ENCODE data around the gene BLNK. TPM values are rescaled to one million over a fixed set of nuclear protein-coding genes. Genes with fewer than 3 reads are reported as not detected.

BLNK gene
- total RNA-seq, 1 donor from 2014 or later: 13.1 TPM

DNA sequence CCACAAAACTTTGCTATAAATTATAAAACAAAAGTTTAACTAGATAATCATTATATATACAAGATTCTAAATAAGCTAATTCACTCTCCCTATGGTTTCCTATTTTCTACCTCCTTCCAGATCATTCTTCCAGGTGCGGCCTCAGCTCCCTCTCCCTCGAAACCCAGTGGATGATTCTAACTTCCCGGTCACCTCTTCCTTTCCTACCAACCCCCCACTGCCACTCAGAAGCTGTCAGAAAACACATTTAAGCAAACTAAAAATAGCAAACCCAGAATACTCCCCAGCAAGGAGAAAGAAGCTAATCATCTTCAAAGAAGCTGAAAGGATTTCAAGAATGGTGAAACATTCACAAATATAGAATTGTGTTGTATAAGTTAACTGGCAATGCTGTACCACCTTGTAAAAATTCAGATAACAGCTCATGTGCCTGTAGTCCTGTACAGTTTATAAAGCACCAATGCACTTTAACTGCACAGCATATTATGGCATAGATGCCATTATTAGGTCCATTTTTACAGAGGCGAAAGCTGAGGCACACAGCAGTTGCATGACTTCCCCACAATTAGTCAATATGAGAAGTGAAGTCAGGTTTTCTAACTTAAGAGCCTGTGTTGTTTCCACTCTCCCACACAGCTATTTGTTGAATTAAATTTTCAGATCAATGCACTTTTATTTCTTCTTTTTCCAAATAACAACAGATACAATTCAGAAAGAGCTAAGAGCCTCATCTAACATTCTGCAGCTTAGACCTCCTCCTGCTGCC, 19.2 kb upstream of the BLNK start:
- DNase-seq (ENCODE audit: low spot score) (no peak), ATAC-seq (no peak)
- intact Hi-C loops (cut with DNase I): no loop called here

DNA sequence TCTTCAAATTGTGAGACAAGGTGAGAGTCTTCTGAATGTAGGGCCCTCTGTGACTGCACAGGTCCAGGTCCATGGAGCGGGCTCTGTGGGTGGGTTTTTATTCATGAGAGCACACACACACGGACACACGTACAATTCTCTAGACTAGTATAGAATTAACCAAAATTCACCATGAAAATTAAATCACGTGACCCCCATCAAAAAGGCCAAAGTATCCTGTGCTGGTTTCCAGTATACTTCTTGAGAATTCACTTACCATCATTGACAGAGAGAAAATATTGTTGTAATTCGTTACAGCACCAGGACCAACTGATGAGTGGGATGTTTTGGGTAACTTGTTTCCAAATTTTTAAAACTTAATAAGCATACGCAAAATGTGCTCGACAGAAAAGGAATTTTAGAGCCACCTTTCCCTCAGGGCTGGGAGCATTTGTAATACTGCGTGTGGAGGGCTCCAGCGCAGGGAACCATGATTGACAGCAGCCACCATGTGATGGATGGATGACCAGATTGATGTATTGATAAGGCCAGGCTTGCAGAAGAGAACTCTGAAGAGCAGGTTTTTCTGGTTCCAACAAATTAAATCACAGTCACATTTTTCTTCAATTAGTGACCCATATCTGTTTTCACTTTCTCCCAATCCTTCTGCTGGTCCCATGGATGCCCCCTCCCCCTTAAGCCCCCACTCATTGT, 18.0 kb upstream of the BLNK start:
- DNase-seq (ENCODE audit: low spot score) (no peak), ATAC-seq (no peak)
- intact Hi-C loops (cut with DNase I): no loop called here

DNA sequence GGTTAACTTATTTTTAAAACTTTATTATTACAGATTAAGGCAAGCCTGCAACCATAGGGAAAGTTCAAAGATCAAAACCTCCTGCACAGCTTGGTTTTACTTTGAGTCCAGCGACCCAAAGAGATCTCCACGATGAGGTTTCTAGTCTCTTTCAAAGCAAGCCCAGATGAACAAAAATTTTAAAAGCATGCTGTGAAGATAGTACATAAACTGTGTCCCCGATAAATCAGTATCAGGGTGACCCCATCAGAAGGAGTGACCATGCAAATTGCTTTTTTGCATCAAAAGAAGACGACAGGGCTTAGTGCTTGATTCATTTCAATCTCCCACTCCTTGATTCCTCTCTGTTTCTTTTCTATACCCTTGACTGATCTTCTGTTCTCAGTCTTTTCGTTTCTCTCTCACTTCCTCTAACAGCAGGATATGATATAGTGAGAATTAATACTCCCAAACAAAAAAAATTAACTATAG, 16.8 kb upstream of the BLNK start:
- no peak for ATAC-seq
- intact Hi-C loops (cut with DNase I): no loop called here

DNA sequence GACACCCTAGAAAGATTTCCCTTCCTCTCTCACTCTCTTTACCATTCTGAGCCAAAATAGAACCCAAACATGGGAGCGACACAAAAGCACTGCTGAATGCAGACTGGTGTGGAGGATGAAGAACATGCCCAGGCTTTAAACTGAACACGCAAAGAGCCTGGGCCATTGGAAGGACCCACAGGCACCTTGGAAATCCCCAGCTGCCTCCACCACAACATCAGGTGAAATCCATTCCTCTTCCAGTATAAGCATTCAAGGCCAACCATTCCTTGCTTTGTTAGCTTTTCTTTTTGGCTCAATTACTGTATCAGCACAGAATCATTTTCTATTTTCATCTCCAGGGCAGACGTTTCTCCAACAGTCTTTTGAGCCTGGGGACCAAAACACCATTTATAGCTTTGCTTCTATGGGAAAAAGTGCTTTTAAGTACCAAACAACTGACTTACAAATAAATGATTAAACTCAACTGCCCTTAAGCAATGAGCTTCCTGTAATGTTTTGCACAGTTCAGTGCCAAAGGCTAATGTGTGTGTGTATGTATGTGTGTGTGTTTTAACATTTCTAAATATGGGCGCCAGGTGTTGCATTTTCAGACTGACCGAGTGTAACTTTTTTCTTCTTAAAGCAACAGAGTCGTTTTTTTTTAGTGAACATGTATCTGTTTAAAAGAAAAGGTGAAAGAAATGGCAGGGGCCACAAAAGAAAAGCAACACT, 16.2 kb upstream of the BLNK start:
- DNase-seq (ENCODE audit: low spot score): no peak
- ATAC-seq: no peak
- intact Hi-C loops (cut with DNase I): no loop called here

More for the DNA sequence above, 16.8 kb upstream of the BLNK start:
- DNase-seq (ENCODE audit: low spot score): no peak

DNA sequence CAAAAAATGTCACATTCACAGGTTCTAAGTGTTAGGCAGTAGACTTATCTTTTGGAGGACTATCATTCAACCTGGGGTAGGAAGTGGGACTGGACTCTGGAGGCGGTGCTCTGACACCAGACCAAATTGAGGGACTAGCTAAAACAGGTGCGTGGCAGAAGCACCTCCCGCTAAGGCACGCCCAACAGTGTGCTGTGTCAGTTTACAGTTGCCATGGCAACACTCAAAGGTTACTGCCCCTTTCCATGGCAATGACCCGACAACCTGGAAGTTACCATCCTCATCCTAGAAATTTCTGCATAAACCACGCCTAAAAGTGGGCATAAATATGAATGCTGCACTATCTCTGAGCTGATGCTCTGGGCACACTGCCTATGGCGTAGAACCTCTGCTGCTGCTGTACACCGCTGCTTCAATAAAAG, 14.0 kb upstream of the BLNK start:
- intact Hi-C loops (cut with DNase I): no loop called here
- no peak for DNase-seq (ENCODE audit: low spot score)
- no peak for ATAC-seq

DNA sequence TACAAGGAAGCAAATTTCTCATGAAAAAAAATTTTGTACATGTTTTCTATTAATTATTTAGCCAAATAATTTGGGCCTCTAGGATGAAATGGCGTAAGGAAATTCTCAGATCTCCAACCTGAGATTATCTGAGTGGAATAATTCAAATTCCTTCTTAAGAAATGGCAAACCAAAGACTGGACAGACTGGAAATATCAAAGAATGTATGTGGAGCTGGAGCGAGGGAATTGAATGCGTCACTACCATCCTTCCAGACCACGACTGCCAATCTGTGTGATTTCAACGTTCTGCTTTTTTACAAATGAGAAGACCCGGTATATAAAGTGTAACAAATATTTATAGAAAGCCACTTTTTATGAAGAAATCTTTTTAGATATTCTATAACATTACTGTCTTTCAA, 12.4 kb upstream of the BLNK start:
- ATAC-seq (no peak), DNase-seq (ENCODE audit: low spot score) (no peak)
- intact Hi-C loops (cut with DNase I): no loop called here

DNA sequence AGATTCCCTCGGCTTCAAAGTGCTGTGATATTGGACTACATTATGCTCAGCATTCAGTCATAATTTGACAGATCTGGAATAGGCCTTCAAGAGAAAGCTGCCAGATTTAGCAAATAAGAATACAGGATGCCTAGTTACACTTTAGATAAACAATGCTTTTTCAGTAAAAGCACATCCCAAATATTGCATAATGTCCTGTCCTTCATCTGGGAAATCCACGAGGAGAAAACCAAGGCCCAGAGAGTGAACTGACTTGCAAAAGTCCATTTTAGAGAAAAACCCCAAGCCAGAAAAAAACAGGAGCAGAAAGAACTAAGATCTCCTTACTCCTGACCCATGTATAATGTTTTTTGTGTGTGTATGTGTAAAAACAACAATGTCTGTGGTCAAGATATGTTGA, 12.0 kb upstream of the BLNK start:
- intact Hi-C loops (cut with DNase I): no loop called here
- ATAC-seq (no peak), DNase-seq (ENCODE audit: low spot score) (no peak)

DNA sequence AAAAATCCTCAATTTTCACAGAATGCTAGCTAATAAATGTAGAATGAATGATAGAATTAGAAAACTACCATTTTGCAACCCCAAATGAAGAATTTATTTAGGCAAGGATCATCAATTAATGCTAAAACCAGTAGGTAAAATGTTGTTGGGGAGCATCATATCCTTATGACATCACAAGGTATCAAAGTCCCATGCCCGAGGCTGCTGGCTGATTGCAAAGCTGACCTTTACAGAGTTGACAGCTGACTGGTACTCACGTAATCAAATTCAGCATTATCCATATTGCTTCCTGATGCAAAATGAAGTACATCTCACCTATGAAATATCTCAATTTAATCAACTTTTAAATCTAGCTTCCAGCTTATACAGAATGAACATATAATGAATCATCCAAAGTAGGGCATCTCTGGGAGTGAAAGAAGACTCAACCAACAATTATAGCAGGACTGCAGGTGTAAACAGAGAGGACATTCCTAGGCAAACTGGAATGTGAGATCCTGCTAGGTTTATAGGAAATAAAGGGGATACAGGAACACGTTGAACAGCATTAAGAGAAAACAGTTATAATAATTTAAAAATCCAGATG, 10.2 kb upstream of the BLNK start:
- intact Hi-C loops (cut with DNase I): no loop called here
- DNase-seq (ENCODE audit: low spot score): no peak
- ATAC-seq: no peak

DNA sequence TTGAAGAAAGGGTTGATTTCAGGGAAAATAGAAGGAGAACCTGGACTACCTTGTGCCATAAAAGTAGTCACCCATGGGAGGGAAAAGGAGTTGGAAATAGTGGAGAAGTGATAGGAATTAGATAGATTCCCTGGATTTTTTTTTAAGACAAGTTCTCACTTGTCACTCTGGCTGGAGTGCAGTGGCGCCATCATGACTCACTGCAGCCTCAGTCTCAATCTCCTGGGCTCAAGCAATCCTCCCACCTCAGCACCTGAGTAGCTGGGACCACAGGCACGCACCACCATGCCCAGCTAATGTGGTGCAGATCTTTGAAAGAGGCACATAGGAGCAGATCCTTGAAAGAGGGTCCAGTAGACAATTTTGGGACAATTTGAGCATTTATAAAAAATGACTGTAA, 9.5 kb upstream of the BLNK start:
- intact Hi-C loops (cut with DNase I): no loop called here
- DNase-seq (ENCODE audit: low spot score): no peak
- no peak for ATAC-seq

DNA sequence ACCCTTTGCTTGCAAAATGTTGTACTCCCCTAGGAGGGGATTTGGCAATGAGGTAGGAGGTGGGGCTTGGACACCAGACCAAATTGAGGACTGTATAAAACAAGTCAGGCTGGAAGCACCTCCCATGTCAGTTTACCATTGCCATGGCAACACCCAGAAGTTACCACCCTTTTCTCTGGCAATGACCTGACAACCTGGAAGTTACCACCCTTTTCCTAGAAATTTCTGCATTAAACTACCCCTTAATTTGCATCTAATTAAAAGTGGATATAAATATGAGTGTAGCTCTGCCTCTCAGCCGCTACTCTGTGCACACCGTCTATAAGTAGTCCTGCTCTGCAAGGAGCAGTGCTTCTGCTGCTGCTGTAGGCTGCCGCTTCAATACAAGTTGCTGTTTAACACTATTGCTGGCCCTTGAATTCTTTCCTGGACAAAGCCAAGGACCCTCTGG, 7.8 kb upstream of the BLNK start:
- ATAC-seq (no peak), DNase-seq (ENCODE audit: low spot score) (no peak)
- intact Hi-C loops (cut with DNase I): no loop called here

DNA sequence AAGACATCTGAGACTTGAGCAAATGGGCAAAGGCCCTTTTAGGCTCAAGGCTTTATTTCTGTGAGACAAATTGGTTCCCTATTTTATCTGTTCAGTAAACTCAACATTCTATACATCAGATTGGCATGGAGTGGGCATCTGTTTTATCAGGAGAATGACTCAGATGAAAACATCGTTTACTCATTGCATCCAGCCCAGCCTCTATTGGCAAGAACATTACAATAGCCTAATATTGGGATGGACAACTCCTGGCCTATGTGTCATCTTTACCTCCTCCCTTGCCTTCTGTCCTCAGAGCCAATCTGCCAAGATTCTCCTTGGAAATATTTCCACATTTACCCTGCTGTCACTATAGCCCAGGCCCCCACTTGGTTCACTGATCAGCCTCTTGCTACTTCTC, 5.5 kb upstream of the BLNK start:
- ATAC-seq: no peak
- intact Hi-C loops (cut with DNase I): no loop called here
- no peak for DNase-seq (ENCODE audit: low spot score)

DNA sequence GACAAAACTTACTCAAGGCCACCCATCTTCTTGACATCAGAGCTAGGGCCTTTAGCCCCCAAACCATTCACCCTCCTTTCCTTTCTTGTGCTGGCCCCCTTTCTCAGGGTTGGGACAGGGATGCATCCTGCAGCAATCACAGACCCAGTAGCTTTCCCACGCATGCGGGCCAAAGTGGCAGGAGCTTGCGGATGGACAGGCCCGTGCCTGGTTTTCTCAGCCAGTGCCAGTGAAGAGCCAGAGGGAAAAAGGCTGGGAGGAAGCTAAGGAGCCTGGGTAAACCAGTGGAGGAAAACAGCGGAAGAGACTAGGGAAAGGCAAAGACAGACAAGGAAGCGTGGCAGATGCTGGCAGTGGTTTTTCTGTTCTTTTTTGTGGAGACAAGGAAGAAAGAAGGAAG, 5.1 kb upstream of the BLNK start:
- no peak for ATAC-seq

DNA sequence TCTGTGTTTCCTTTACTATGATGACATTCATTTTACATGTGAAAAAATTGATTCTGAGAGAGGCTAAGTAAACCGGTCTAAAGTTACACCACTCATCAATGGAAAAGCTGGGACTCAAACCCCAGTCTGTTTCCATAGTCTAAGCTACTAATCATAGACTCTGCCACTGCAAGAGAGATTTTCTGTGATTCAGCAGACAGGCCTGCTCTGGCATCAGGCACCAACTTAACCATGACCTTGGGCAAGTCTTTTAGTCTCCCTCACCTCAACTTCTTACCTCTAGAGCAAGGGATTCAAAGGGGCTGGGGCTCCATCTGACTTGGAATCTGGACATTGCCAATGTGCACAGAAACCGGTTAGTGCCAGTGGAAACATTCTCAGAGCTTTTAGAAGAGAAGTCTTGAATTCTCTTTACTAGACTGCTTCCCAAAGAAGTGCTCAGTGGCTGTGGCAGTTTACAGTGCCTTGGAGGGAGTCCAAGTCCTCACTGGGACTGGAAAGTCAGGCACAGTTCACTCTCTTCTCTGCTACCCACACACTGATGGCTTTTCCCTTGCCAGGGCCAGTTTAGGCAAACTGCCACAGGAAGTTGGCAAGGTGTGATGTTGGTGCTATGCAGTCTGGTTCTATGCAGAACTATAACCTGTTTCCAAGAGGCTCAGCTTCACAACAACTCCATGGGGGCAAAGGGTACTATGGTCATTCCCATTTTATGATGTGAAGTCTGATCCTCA, 4.5 kb upstream of the BLNK start:
- DNase-seq (ENCODE audit: low spot score): no peak
- intact Hi-C loops (cut with DNase I): no loop called here
- no peak for ATAC-seq

More for the DNA sequence above, 5.1 kb upstream of the BLNK start:
- intact Hi-C loops (cut with DNase I): no loop called here
- DNase-seq (ENCODE audit: low spot score): no peak

DNA sequence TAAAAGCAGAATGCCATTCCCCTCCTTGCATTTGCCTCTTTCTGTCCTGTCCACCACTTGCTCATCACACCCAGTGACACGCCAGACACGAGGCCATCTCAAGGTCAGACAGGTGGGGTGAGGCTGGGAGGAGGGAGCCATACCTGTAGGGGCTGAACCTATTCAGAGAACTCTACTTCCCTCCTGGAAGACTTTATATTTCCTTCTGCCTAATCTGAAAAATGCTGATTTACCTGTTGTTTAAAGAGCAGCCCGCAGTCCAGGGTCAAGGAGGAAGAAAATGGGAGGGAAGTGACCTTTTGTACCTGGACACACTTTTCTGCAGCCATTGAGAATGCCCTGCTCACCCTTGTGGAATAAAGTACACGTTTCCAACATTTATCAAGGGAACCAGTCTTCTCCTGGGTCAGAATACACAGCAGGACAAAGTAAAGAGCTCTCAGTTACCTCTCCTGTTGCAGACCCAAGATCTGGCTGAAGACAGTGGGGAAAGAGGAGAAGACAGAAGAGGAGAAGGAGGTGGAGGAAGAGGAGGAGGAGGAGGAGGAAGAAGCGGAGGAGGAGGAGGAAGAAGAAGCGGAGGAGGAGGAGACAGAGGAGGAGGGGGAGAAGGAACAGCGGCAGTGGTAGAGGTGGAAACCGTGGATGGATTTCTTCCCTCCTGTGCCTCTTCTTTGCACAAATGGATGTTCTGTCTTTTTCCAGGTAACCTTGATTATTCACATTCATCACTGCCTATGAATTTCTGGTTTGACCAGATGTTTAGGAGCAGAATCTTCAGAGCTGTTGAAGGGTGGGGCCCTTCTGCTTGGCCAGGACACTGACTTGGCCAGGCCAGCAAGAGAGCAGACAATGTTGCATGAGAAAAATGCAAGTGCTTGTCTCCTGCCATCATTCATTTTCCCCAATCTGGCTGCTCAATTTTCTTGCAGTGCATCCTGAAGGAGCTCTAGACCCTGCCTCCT, 1.2 kb upstream of the BLNK start:
- ATAC-seq (no peak), DNase-seq (ENCODE audit: low spot score) (no peak)
- intact Hi-C loops (cut with DNase I): no loop called here

DNA sequence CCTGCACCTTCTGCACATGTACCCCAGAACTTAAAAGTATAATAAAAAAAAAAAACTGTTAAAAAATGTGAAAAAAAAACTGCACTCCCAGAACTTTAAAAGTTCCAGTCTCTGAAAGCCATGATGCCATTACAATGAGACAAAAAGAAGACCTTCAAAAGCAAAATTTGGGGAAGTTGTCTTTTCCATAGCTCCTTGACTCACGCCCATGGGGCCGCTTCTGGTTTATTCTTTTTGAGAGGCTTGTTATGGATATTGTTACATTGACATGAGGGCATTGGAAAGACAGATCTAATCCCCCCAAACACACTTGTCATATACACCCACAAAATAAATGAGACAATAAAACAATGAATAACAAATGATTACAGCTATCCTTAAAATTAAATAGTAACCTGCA, 798 bp downstream of the BLNK start:
- intact Hi-C loops (cut with DNase I): no loop called here
- DNase-seq (ENCODE audit: low spot score) (no peak), ATAC-seq (no peak)

DNA sequence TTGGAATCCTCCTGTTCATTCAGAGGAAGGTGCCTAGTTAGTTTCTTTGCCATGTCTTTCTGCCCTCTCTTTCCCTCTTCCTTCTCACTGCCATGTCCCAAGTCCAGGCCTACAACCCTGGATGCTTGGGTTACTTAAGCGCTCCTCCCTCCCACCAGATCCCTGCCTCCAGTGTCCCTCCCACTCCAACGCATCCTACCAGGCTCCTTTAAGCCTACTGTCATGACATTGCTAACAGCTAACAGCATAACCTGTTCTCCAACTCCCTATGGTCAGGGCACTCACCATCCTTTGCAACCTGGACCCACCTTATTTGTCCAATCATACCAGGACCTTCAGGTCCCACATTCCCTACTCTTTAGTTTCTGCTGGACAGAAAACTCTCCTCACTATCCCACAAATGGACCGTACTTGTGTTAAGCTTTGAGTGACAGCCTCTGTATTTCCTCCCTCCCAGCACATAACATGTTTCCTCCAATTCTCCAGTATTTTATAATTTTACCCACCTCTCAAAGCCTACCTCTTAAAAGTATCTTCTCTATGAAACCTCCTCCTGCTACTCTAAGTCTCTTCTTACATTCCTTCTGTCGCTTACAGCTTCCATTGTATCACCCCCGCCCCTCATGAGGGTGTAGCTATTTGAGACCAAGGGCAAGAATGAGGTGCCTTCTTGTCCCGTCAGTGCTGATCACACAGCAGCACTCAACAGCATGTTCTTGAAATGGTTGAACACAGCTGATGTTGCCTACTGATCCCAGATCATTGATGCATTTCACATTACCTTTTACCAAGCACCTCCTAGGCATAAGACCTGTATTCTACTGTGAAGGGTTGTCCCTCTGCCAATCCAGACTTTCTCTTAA, 1.7 kb downstream of the BLNK start:
- ATAC-seq: no peak
- intact Hi-C loops (cut with DNase I): no loop called here
- no peak for DNase-seq (ENCODE audit: low spot score)

DNA sequence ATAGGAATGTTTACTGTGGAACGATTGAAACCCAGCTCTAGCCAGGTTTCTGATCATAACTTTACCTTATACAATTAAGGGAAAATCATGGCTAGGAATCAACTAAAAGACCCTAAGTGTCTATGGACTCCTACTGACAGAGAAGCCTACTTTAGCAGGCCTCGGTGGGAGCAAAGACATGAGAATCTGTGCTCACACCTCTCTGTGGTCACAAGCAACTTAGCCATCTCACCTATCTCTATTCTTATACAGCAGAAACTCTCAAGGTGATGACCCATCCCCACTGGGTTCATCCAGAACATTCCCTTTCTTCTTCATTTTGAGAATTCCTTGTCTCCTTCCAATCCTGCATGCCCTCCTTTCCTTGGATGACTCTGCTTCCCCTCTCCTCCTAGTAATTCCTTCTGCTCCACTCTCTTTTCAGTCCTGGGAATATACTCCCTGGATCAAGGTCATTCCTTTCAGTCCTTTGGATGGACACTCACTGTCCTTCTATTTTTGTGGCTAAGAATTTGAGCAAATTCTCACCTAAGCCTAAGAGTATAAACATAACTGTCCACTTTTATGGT, 2.9 kb downstream of the BLNK start:
- ATAC-seq: no peak
- DNase-seq (ENCODE audit: low spot score): no peak
- intact Hi-C loops (cut with DNase I): no loop called here

Data from sciatic nerve (tissue), 2 donors.